Measurements from ENCODE around the gene SBK1.

The SBK1 gene

GRCh38 chr16:28274676-28275075, 17.6 kb upstream of the SBK1 start:
- Histone ChIP-seq H3K9me2 (replicated peaks; ENCODE audit: low read depth, low read length) (no peaks in the 10 kb centered on the region), H3K9ac (ENCODE audit: low read depth, low read length, poor library complexity, severe bottlenecking) (no peak overlapping the region), H3K4me2 (ENCODE audit: low read depth, low read length, poor library complexity, severe bottlenecking) (no peak overlapping the region), H3K27me3 (ENCODE audit: insufficient read depth, low read length, poor library complexity, severe bottlenecking) (no peaks in the 10 kb centered on the region), H4K20me1 (ENCODE audit: insufficient read depth, low read length, poor library complexity, severe bottlenecking) (no peaks in the 10 kb centered on the region), H3K4me3 (ENCODE audit: low read length, poor library complexity, severe bottlenecking) (no peak overlapping the region), H3K79me2 (ENCODE audit: insufficient read depth, low read length) (no peaks in the 10 kb centered on the region), H3K36me3 (ENCODE audit: insufficient read depth, low read length) (no peaks in the 10 kb centered on the region), H3K4me1 (ENCODE audit: insufficient read depth, low read length, poor library complexity, severe bottlenecking) (no peaks in the 10 kb centered on the region), H2AFZ (ENCODE audit: low read length) (no peak overlapping the region), H3F3A (ENCODE audit: low read depth) (no peaks in the 10 kb centered on the region), H3K9me3 (ENCODE audit: insufficient read depth, low read depth, low read length) (no peaks in the 10 kb centered on the region)
- no peak for TF ChIP-seq CTCF (conservative IDR thresholded peaks at IDR 0.05; ENCODE audit: low read length)
- TF ChIP-seq EZH2phosphoT487 (IDR thresholded peaks at IDR 0.05; ENCODE audit: borderline replicate concordance): no peak

- H4K20me1 ChIP-seq (ENCODE audit: insufficient read depth, low read length, poor library complexity, severe bottlenecking): no peaks in the 10 kb centered on the region
- no peak overlapping the region for H3K4me3 ChIP-seq (ENCODE audit: low read length, poor library complexity, severe bottlenecking)
- no peaks in the 10 kb centered on the region for H3K27me3 ChIP-seq (ENCODE audit: insufficient read depth, low read length, poor library complexity, severe bottlenecking)
- H2AFZ ChIP-seq (ENCODE audit: low read length): no peak overlapping the region
- H3K4me2 ChIP-seq (ENCODE audit: low read depth, low read length, poor library complexity, severe bottlenecking): no peak overlapping the region
- no peaks in the 10 kb centered on the region for H3K36me3 ChIP-seq (ENCODE audit: insufficient read depth, low read length)
- no peaks in the 10 kb centered on the region for H3K4me1 ChIP-seq (ENCODE audit: insufficient read depth, low read length, poor library complexity, severe bottlenecking)
- no peak for TF ChIP-seq EZH2phosphoT487 (IDR thresholded peaks at IDR 0.05; ENCODE audit: borderline replicate concordance)
- no peak for TF ChIP-seq CTCF (conservative IDR thresholded peaks at IDR 0.05; ENCODE audit: low read length)
- no peak overlapping the region for H3K9ac ChIP-seq (ENCODE audit: low read depth, low read length, poor library complexity, severe bottlenecking)
- H3K9me2 ChIP-seq (replicated peaks; ENCODE audit: low read depth, low read length): no peaks in the 10 kb centered on the region
- no peaks in the 10 kb centered on the region for H3F3A ChIP-seq (ENCODE audit: low read depth)
- no peaks in the 10 kb centered on the region for H3K79me2 ChIP-seq (ENCODE audit: insufficient read depth, low read length)
- H3K9me3 ChIP-seq (ENCODE audit: insufficient read depth, low read depth, low read length): no peaks in the 10 kb centered on the region
Observed at GRCh38 chr16:28276301-28276700, 16.0 kb upstream of the SBK1 start.

- Histone ChIP-seq H3K4me1 (ENCODE audit: insufficient read depth, low read length, poor library complexity, severe bottlenecking) (no peaks in the 10 kb centered on the region), H2AFZ (ENCODE audit: low read length) (peak overlapping the region; percentile 94), H3F3A (ENCODE audit: low read depth) (no peaks in the 10 kb centered on the region), H3K36me3 (ENCODE audit: insufficient read depth, low read length) (no peaks in the 10 kb centered on the region), H3K27me3 (ENCODE audit: insufficient read depth, low read length, poor library complexity, severe bottlenecking) (no peaks in the 10 kb centered on the region), H3K9me3 (ENCODE audit: insufficient read depth, low read depth, low read length) (no peaks in the 10 kb centered on the region), H3K9me2 (replicated peaks; ENCODE audit: low read depth, low read length) (no peaks in the 10 kb centered on the region), H3K4me3 (ENCODE audit: low read length, poor library complexity, severe bottlenecking) (peak overlapping the region; percentile 70), H4K20me1 (ENCODE audit: insufficient read depth, low read length, poor library complexity, severe bottlenecking) (no peaks in the 10 kb centered on the region), H3K4me2 (ENCODE audit: low read depth, low read length, poor library complexity, severe bottlenecking) (peak overlapping the region; percentile 79), H3K9ac (ENCODE audit: low read depth, low read length, poor library complexity, severe bottlenecking) (peak overlapping the region; percentile 61), H3K79me2 (ENCODE audit: insufficient read depth, low read length) (no peaks in the 10 kb centered on the region)
- TF ChIP-seq CTCF (conservative IDR thresholded peaks at IDR 0.05; ENCODE audit: low read length) (peak; percentile 95), EZH2phosphoT487 (IDR thresholded peaks at IDR 0.05; ENCODE audit: borderline replicate concordance) (no peak)
Observed at GRCh38 chr16:28277537-28278388, 14.6 kb upstream of the SBK1 start.
